Measurements from ENCODE around the gene POMT1. TPM values are rescaled to one million over a fixed set of nuclear protein-coding genes. Genes with fewer than 3 reads are reported as not detected.

The POMT1 gene
- total RNA-seq, 1 experiment from 2014 or later = 34.1 TPM

DNA sequence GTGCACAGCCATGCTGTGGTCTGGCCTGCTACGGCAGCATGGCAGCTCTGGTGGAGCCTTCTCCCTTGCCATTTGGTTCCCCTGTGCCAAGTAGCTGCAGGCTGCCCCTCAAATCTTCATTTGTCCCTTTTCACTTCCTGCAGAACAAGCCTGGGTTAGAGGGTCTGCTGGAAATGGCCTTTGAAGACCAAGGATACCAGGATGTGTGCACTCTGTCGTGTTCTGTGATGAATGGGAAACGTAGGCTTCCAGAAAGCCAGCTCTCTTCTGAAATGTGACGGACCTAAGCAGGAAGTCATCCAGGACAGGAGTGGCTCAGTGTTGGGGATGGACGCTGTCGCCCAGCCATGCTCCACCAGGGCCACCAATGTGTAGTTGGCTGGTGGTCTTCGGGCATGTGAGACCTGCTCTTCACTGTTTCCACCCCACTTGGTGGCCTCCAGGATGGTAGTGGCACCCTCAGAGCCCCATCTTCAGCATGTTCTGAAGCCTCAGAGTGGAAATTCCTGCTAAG, 3.4 kb upstream of the POMT1 start:
- Histone ChIP-seq H3K18ac (ENCODE audit: insufficient read length, low read depth, low read length) (no peak overlapping the region), H2BK20ac (ENCODE audit: low read depth, low read length, poor library complexity, severe bottlenecking) (no peak overlapping the region), H4K20me1 (ENCODE audit: control insufficient read depth, insufficient read depth, insufficient read length) (peaks cover 2% of the 10 kb centered on the region), H3K14ac (ENCODE audit: insufficient read depth, low read length) (no peak overlapping the region), H3K23ac (ENCODE audit: insufficient read length, low read depth, low read length) (no peak overlapping the region), H2BK15ac (ENCODE audit: low read depth, low read length) (no peak overlapping the region), H3K79me2 (ENCODE audit: insufficient read depth, low read length) (no peaks in the 10 kb centered on the region), H3K27me3 (ENCODE audit: insufficient read depth, low read length) (no peaks in the 10 kb centered on the region), H3K4me1 (ENCODE audit: insufficient read depth, low read length) (no peaks in the 10 kb centered on the region), H3K9me3 (ENCODE audit: control insufficient read depth, low read depth, low read length) (no peaks in the 10 kb centered on the region), H3K9ac (ENCODE audit: extremely low read depth, insufficient read length, low read length) (no peak overlapping the region), H3K4me2 (ENCODE audit: insufficient read depth, insufficient read length, low read length) (no peak overlapping the region), H3T11ph (ENCODE audit: low read length) (no peak overlapping the region), H3K23me2 (ENCODE audit: insufficient read length, low read depth, low read length, poor library complexity, severe bottlenecking) (peaks cover 9% of the 10 kb centered on the region), H3K56ac (ENCODE audit: insufficient read length, low read depth, low read length) (no peak overlapping the region), H2BK5ac (ENCODE audit: insufficient read length, low read length) (no peak overlapping the region), H2BK120ac (ENCODE audit: low read depth, low read length, poor library complexity, severe bottlenecking) (no peak overlapping the region), H4K91ac (ENCODE audit: insufficient read length, low read depth, low read length) (no peak overlapping the region), H2AFZ (ENCODE audit: low read length) (no peak overlapping the region), H3K27ac (ENCODE audit: insufficient read length, low read depth, low read length) (no peak overlapping the region), H4K5ac (ENCODE audit: insufficient read length, low read depth, low read length) (no peak overlapping the region), H2AK5ac (ENCODE audit: insufficient read length, low read length) (no peak overlapping the region), H3K4ac (ENCODE audit: low read depth, low read length) (no peak overlapping the region), H4K8ac (replicated peaks; ENCODE audit: insufficient read length, low read depth, low read length) (no peak overlapping the region), H3K79me1 (ENCODE audit: insufficient read depth, low read depth, low read length, poor library complexity, severe bottlenecking) (no peaks in the 10 kb centered on the region), H2BK12ac (ENCODE audit: insufficient read length, low read depth, low read length) (no peak overlapping the region)
- peaks cover 23 to 33% of the 10 kb centered on the region in 2 experiments for H3K4me1 Mint-ChIP-seq
- no peak for DNase-seq
- TF ChIP-seq, protein P1, sequence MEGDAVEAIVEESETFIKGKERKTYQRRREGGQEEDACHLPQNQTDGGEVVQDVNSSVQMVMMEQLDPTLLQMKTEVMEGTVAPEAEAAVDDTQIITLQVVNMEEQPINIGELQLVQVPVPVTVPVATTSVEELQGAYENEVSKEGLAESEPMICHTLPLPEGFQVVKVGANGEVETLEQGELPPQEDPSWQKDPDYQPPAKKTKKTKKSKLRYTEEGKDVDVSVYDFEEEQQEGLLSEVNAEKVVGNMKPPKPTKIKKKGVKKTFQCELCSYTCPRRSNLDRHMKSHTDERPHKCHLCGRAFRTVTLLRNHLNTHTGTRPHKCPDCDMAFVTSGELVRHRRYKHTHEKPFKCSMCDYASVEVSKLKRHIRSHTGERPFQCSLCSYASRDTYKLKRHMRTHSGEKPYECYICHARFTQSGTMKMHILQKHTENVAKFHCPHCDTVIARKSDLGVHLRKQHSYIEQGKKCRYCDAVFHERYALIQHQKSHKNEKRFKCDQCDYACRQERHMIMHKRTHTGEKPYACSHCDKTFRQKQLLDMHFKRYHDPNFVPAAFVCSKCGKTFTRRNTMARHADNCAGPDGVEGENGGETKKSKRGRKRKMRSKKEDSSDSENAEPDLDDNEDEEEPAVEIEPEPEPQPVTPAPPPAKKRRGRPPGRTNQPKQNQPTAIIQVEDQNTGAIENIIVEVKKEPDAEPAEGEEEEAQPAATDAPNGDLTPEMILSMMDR (conservative IDR thresholded peaks at IDR 0.05) = no peak
- H3K36me3 Mint-ChIP-seq (ENCODE audit: insufficient read depth in 1 of 3, low read depth in 3 of 3) = peaks cover 29 to 74% (median 61%) of the 10 kb centered on the region in 3 experiments; a peak in 6 of 7 replicates
- WGBS (ENCODE audit: extremely low coverage, insufficient read length, low lambda C conversion rate) = no CpG with 5 or more reads among the region's 7 CpGs
- H3K9me3 Mint-ChIP-seq = no peaks in the 10 kb centered on the region
- peak overlapping the region in 1 of 3 experiments; percentile 92; a peak in 3 of 7 replicates for H3K27ac Mint-ChIP-seq
- H3K4me3 Mint-ChIP-seq = no peak overlapping the region
- H3K27me3 Mint-ChIP-seq (ENCODE audit: low read depth) = peaks cover 7% of the 10 kb centered on the region

Measured in H9 (cell line).